MM.1S (cell line): ENCODE data around the gene COL27A1.

Experiments
- EZH2 ChIP-seq: fragments of 300-600 bp; sonication (generic); optimal IDR thresholded peaks from 2 replicates; pipeline ENCODE3; 2017; ENCODE audit warnings: low read depth, mild to moderate bottlenecking, antibody characterized with exemption, low read length, mixed read lengths
- EZH2phosphoT487 ChIP-seq: fragments of 300-600 bp; sonication (generic); IDR thresholded peaks from 2 replicates; pipeline ENCODE4 v1.6.1; 2018; ENCODE audit warnings: antibody characterized with exemption, low read length
- TF ChIP-seq, protein P1 (sequence below): fragments of 300-600 bp; sonication (generic); IDR thresholded peaks from 2 replicates; pipeline ENCODE4 v1.5.1; 2016; ENCODE audit warnings: antibody characterized with exemption, low read length, mixed read lengths

DNA sequence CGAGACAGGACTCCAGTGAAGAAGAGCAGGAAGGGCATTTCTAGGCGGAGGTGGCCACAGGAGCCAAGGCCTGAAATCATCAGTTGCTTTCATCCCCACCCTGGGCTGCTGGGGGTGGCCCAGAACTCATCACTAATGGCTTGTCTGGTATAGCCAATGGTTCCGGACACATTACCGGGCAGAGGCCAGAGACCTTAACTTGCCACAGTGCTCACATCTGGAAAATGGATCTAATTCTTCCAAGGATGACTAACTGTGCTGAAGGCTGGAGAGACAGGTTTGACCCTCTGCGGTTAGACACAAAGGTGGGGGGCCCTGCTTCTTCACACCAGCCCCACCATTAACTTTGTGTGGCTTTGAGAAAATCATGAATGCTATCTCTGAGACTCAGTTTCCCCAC lies 6.2 kb upstream of the COL27A1 start:
- TF ChIP-seq, protein P1, sequence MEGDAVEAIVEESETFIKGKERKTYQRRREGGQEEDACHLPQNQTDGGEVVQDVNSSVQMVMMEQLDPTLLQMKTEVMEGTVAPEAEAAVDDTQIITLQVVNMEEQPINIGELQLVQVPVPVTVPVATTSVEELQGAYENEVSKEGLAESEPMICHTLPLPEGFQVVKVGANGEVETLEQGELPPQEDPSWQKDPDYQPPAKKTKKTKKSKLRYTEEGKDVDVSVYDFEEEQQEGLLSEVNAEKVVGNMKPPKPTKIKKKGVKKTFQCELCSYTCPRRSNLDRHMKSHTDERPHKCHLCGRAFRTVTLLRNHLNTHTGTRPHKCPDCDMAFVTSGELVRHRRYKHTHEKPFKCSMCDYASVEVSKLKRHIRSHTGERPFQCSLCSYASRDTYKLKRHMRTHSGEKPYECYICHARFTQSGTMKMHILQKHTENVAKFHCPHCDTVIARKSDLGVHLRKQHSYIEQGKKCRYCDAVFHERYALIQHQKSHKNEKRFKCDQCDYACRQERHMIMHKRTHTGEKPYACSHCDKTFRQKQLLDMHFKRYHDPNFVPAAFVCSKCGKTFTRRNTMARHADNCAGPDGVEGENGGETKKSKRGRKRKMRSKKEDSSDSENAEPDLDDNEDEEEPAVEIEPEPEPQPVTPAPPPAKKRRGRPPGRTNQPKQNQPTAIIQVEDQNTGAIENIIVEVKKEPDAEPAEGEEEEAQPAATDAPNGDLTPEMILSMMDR: no peak
- TF ChIP-seq EZH2: no peak
- TF ChIP-seq EZH2phosphoT487: no peak
